Tibial artery (tissue), 4 donors: ENCODE results near the gene RASAL2.
A peak's percentile ranks its signal among the peaks of the same experiment; 100 is the strongest.

Experiments
- DNase-seq, 2 donors: peaks; one replicate each; pipeline ENCODE4 v3.0.0-alpha.2; 2019
- H3K27ac ChIP-seq, 2 donors: fragments of 200-600 bp; sonication (generic) in 1 of 2; 1 replicate in 1 of 2; 2 replicates in 1 of 2; pipeline ENCODE4 v1.5.1; 2018 to 2019; ENCODE audit warnings: mild to moderate bottlenecking in 1 of 2
- H3K27me3 ChIP-seq, 2 donors: fragments of 200-600 bp; sonication (generic) in 1 of 2; one replicate each; pipeline versions ENCODE4 v1.5.1 to v1.6.0; 2016 to 2019
- H3K36me3 ChIP-seq, 3 donors: fragments of 200-600 bp; sonication (generic) in 2 of 3; one replicate each; pipeline ENCODE4 v1.5.1; 2016 to 2019; ENCODE audit warnings: mild to moderate bottlenecking in 2 of 3
- H3K4me1 ChIP-seq, 4 donors: fragments of 200-600 bp; sonication (generic) in 2 of 4; 1 replicate in 3 of 4; 2 replicates in 1 of 4; pipeline ENCODE4 v1.5.1; 2016 to 2019
- H3K4me3 ChIP-seq, 2 donors: fragments of 200-600 bp; sonication (generic) in 1 of 2; 1 replicate in 1 of 2; 2 replicates in 1 of 2; pipeline ENCODE4 v1.5.1; 2018 to 2019; ENCODE audit warnings: mild to moderate bottlenecking in 2 of 2
- H3K9me3 ChIP-seq, 3 donors: fragments of 200-600 bp; sonication (generic) in 1 of 3; one replicate each; pipeline ENCODE4 v1.5.1; 2016 to 2019
- intact Hi-C: fragments of 100-400 bp; cut with DNase I; formaldehyde crosslinking; loops from one replicate; pipeline ENCODE4 v1.15.0; 2023; ENCODE audit warnings: low total_unique reads
- TF ChIP-seq, protein P1 (sequence below), 2 experiments: fragments of 200-600 bp in 1 of 2; fragments of 450-650 bp in 1 of 2; IDR thresholded peaks; one replicate each; pipeline ENCODE4 v1.5.1; 2017 to 2019; ENCODE audit warnings: antibody characterized with exemption in 2 of 2, mild to moderate bottlenecking in 1 of 2, moderate library complexity in 1 of 2

Gene RASAL2

DNA sequence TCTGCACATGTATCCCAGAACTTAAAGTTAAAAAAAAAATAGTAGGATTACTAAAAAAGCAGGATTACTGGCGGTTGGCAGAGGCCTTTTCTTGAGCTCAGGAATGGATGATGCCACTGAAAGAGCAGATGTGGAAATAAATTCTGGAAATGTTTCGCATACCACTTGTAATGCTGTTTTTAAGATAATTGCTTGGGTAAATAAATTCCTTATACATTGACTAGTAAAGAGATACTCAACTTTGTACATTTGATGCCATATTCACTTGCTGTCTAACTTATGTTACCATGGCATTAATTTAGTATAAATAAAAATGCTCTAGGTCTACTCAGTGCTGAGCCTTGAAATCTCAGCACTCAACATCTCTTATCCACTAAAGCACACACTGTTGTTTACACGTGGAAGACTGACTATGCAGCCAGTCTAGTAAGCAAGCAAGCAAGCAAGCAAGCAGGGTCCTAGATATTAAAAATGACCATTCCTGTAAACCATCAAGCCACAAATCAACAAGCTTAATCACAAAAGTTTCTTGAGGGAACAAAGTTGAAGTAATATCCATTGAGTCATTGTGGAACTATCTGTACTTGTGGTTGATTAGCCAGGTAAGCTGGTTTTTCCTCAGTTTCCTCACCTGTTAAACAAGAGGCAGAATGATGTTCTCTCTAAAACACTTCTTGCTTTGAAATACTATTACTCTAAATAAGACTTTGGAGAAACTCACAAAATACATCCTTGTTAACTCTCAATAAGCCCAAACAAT, 1.7 kb upstream of the RASAL2 start:
- no peaks in the 10 kb centered on the region for H3K9me3 ChIP-seq
- H3K4me3 ChIP-seq = no peak overlapping the region
- TF ChIP-seq, protein P1, sequence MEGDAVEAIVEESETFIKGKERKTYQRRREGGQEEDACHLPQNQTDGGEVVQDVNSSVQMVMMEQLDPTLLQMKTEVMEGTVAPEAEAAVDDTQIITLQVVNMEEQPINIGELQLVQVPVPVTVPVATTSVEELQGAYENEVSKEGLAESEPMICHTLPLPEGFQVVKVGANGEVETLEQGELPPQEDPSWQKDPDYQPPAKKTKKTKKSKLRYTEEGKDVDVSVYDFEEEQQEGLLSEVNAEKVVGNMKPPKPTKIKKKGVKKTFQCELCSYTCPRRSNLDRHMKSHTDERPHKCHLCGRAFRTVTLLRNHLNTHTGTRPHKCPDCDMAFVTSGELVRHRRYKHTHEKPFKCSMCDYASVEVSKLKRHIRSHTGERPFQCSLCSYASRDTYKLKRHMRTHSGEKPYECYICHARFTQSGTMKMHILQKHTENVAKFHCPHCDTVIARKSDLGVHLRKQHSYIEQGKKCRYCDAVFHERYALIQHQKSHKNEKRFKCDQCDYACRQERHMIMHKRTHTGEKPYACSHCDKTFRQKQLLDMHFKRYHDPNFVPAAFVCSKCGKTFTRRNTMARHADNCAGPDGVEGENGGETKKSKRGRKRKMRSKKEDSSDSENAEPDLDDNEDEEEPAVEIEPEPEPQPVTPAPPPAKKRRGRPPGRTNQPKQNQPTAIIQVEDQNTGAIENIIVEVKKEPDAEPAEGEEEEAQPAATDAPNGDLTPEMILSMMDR (IDR thresholded peaks at IDR 0.05) = no peak
- H3K36me3 ChIP-seq = no peaks in the 10 kb centered on the region
- intact Hi-C loops = no loop called here
- peaks cover 0 to 23% (median 12%) of the 10 kb centered on the region in 4 donors for H3K4me1 ChIP-seq
- no peak for DNase-seq
- H3K27me3 ChIP-seq = no peaks in the 10 kb centered on the region
- H3K27ac ChIP-seq = peak overlapping the region; percentile 90 to 92

DNA sequence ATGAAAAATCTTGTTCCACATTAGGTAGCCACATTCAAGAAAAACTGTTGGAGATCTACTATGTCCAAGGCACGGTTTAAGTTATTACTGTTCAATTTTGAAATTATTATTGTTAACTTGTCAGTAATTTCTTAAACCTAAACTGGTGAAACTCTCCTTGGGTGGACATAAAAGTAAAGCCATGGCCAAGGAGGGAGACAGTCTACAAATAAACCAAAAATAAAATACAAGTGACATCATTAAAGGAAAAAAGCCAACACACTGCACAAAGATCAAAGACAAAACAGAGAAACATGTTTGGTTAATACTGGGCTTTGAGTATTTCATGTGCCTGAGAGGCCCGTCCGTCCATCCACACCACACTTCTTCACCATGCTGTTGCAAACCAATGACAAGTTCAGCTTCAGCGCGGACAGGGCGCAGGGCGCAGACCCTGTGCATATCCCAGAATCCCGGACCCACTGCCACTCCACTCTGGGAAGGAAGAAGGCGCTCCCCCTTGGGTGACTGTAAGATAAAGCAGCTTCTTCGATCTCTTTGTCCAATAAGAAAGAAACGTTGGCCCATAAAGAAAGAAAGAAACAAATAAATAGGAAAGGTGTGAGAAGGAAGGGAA, 918 bp upstream of the RASAL2 start:
- Histone ChIP-seq H3K36me3 (no peaks in the 10 kb centered on the region), H3K4me3 (peak overlapping the region; percentile 86 to 96), H3K9me3 (no peaks in the 10 kb centered on the region), H3K27ac (peak overlapping the region; percentile 90 to 92), H3K27me3 (no peaks in the 10 kb centered on the region), H3K4me1 (peaks cover 0 to 27% (median 13%) of the 10 kb centered on the region in 4 donors)
- TF ChIP-seq, protein P1 (IDR thresholded peaks at IDR 0.05) = no peak
- intact Hi-C loops = no loop called here
- DNase-seq = peak; percentile 29 to 67

DNA sequence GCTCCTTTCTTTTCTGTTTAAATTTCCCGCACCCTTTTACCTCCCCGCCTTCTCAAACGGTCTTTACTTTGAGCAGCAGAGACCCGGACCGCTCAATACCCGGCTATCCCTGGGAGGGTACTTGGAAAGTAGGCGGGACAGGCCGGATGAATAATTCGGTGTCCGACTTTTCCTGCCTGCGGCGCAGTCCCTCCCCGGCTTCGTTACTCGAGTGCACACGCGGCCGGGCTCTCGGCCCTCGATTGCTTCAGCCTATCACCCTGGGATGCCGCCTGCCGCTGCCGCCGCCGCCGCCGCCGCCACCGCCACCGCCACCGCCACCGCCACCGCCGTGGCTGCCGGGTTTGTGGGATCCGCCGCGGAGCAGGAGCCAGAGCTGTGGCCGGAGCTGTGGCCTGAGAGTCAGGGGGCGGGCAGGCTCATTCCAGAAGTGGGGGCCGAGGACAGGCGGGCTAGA, 382 bp upstream of the RASAL2 start:
- H3K4me1 ChIP-seq = peaks cover 0 to 33% (median 14%) of the 10 kb centered on the region in 4 donors
- peak overlapping the region; percentile 90 to 92 for H3K27ac ChIP-seq
- H3K9me3 ChIP-seq = no peaks in the 10 kb centered on the region
- intact Hi-C loops = no loop called here
- peak overlapping the region; percentile 86 to 96 for H3K4me3 ChIP-seq
- TF ChIP-seq, protein P1 (IDR thresholded peaks at IDR 0.05) = no peak
- no peaks in the 10 kb centered on the region for H3K36me3 ChIP-seq
- DNase-seq = peak; percentile 89 to 95
- H3K27me3 ChIP-seq = no peaks in the 10 kb centered on the region

DNA sequence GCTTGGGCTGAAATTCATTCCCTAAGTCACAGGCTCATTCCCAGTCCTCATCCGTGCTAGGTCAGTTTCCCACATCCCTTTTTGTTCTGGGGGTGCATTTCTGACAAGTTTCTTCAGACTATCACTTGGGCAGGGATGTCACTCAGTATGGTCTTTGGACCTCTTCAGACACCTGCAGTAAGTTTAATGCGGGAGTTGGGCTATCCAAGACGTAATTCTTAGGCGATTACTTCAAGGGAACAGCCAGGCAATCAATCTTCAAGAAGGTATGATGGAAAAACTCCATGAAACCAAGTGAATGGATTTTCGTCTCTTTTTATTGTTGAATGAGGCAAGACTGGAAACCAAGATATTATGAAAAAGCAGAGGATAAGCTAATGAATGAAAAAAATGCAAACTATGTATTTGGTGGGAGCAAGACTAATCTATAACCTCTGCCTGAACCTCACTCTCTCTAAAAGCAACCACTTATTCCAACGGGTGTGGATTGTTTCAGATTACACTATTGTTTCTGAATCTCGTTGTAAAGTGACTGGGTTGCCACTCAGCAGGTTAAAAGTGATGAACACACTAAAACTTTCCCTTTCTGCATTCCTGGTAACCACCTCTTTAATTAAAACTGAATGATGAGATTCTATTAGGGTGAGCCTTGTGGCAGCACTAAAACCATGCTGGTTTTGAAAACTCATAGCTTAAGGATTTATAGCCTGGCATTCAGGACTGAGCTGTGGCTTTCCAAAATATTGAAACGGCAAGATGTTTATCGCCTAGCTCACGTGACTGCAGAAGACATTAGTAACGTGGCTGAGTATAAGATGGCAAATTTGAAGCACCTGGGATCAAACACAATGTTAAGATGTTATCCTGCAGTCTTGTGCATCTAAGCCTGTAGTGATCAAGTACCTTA, 1.1 kb downstream of the RASAL2 start:
- H3K4me1 ChIP-seq = peaks cover 0 to 47% (median 17%) of the 10 kb centered on the region in 4 donors
- H3K36me3 ChIP-seq = no peaks in the 10 kb centered on the region
- TF ChIP-seq, protein P1 (IDR thresholded peaks at IDR 0.05) = no peak
- peak overlapping the region; percentile 90 to 92 for H3K27ac ChIP-seq
- intact Hi-C loops = no loop called here
- no peaks in the 10 kb centered on the region for H3K27me3 ChIP-seq
- no peak for DNase-seq
- no peaks in the 10 kb centered on the region for H3K9me3 ChIP-seq
- H3K4me3 ChIP-seq = peak overlapping the region; percentile 86 to 96

DNA sequence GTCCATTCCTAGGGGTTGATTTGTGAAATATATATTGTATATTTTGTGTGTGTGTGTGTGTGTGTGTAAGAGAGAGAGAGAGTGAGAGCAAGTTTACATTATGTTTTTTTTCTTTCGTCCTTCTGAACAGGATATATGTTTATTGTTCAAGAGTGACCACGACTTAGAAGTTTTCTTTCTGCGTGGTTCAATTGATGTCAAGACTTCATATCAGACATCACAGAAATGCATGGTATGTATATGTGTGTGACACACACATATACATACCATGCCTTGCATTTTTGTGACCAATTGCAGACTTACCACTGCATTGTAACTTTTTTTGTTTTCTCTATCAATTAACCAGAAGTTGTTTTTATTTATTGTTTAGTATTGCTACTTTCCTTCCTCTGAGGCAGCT, 2.5 kb downstream of the RASAL2 start:
- peak overlapping the region; percentile 90 to 92 for H3K27ac ChIP-seq
- no peaks in the 10 kb centered on the region for H3K36me3 ChIP-seq
- H3K4me3 ChIP-seq = peak overlapping the region; percentile 86 to 96
- no peak for DNase-seq
- TF ChIP-seq, protein P1 (IDR thresholded peaks at IDR 0.05) = no peak
- H3K9me3 ChIP-seq = no peaks in the 10 kb centered on the region
- no peaks in the 10 kb centered on the region for H3K27me3 ChIP-seq
- H3K4me1 ChIP-seq = peaks cover 0 to 62% (median 30%) of the 10 kb centered on the region in 4 donors
- intact Hi-C loops = no loop called here
